Measurements from ENCODE around the gene KCND2.

DNA sequence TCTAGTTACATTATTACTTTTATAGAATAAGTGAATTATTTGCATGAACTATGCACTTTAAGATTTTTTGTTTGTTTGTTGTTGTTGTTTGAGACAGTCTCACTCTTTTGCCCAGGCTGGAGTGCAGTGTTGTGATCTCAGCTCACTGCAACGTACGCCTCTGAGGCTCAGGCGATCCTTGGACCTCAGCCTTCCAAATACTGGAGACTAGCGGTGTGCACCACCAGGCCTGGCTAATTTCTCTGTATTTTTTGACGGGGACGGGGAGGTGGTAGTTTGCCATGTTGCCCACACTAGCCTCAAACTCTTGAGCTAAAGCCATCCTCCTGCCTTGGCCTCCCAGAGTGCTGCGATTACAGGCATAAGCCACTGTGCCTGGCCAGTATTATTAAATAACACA, 29.2 kb downstream of the KCND2 start:
- TF ChIP-seq POLR2A (IDR thresholded peaks at IDR 0.05; ENCODE audit: low read length) (no peak), GATA1 (IDR thresholded peaks at IDR 0.05; ENCODE audit: low read depth, low read length) (no peak)

Data from erythroblast (primary cell).